Liver (tissue), 9 donors: ENCODE results near the gene TOGARAM2. TPM values are rescaled to one million over a fixed set of nuclear protein-coding genes. Genes with fewer than 3 reads are reported as not detected.

Experiments used
- DNase-seq: peaks from one replicate; pipeline ENCODE4 v3.0.0-alpha.2; 2017; ENCODE audit warnings: low spot score
- H3K27ac ChIP-seq, 2 donors: one replicate each; pipeline ENCODE4 v1.7.0; 2013; ENCODE audit warnings: inconsistent platforms in 2 of 2, low read length in 2 of 2, control low read depth in 1 of 2, low read depth in 1 of 2, mild to moderate bottlenecking in 1 of 2
- H3K27me3 ChIP-seq, 4 donors: one replicate each; pipeline versions ENCODE4 v1.6.1 to v1.7.0; 2013; ENCODE audit warnings: low read length in 3 of 4, inconsistent platforms in 1 of 4, mild to moderate bottlenecking in 1 of 4, moderate library complexity in 1 of 4; ENCODE audit not compliant: control insufficient read depth in 4 of 4, insufficient read depth in 4 of 4
- H3K36me3 ChIP-seq, 4 donors: one replicate each; pipeline versions ENCODE4 v1.6.1 to v1.7.0; 2013; ENCODE audit warnings: low read length in 3 of 4, mild to moderate bottlenecking in 3 of 4, low read depth in 1 of 4, moderate library complexity in 1 of 4; ENCODE audit not compliant: control insufficient read depth in 4 of 4, insufficient read depth in 3 of 4
- H3K4me1 ChIP-seq, 4 donors: one replicate each; pipeline versions ENCODE4 v1.6.1 to v1.7.0; 2013; ENCODE audit warnings: low read length in 3 of 4, mild to moderate bottlenecking in 3 of 4, moderate library complexity in 1 of 4; ENCODE audit not compliant: control insufficient read depth in 4 of 4, insufficient read depth in 4 of 4
- H3K4me3 ChIP-seq, 3 donors: one replicate each; pipeline versions ENCODE4 v1.6.1 to v1.7.0; 2013; ENCODE audit warnings: low read length in 3 of 3, control low read depth in 1 of 3, low read depth in 1 of 3, mild to moderate bottlenecking in 1 of 3
- H3K9ac ChIP-seq, 2 donors: one replicate each; pipeline ENCODE4 v1.7.0; 2013; ENCODE audit warnings: low read length in 2 of 2, mild to moderate bottlenecking in 2 of 2, moderate library complexity in 2 of 2, control low read depth in 1 of 2, low read depth in 1 of 2
- H3K9me3 ChIP-seq, 4 donors: one replicate each; pipeline versions ENCODE4 v1.6.1 to v1.7.0; 2013; ENCODE audit warnings: low read length in 3 of 4; ENCODE audit not compliant: control insufficient read depth in 4 of 4
- ATF3 ChIP-seq: IDR thresholded peaks from 2 replicates; pipeline ENCODE4 v1.6.1; 2016; ENCODE audit warnings: antibody characterized with exemption
- CTCF ChIP-seq: fragments of 150-350 bp; IDR thresholded peaks from 2 replicates; pipeline ENCODE4 v1.5.1; 2017; ENCODE audit warnings: improper control_type of control experiment, low read depth, low read length; ENCODE audit not compliant: missing input control
- EGR1 ChIP-seq, 2 donors: IDR thresholded peaks; 2 replicates each; pipeline ENCODE4 v1.6.1; 2016 to 2018; ENCODE audit warnings: antibody characterized with exemption in 2 of 2, low read depth in 2 of 2
- FOXA2 ChIP-seq: IDR thresholded peaks from 2 replicates; pipeline ENCODE4 v1.6.1; 2016; ENCODE audit warnings: antibody characterized with exemption
- HNF4A ChIP-seq, 2 donors: conservative IDR thresholded peaks; 2 replicates each; pipeline ENCODE4 v1.6.1; 2016; ENCODE audit warnings: antibody characterized with exemption in 2 of 2, mild to moderate bottlenecking in 2 of 2
- HNF4G ChIP-seq: IDR thresholded peaks from 2 replicates; pipeline ENCODE4 v1.6.1; 2016; ENCODE audit warnings: antibody characterized with exemption
- JUND ChIP-seq, 2 donors: IDR thresholded peaks; 2 replicates each; pipeline ENCODE4 v1.6.1; 2016; ENCODE audit warnings: antibody characterized with exemption in 2 of 2
- NR2F2 ChIP-seq: IDR thresholded peaks from 2 replicates; pipeline ENCODE4 v1.6.1; 2016; ENCODE audit warnings: antibody characterized with exemption
- REST ChIP-seq: IDR thresholded peaks from 2 replicates; pipeline ENCODE4 v1.6.1; 2016; ENCODE audit warnings: antibody characterized with exemption, mild to moderate bottlenecking
- RXRA ChIP-seq, 2 donors: IDR thresholded peaks; 2 replicates each; pipeline ENCODE4 v1.6.1; 2017 to 2018; ENCODE audit warnings: antibody characterized with exemption in 2 of 2, mild to moderate bottlenecking in 1 of 2
- SP1 ChIP-seq: IDR thresholded peaks from 2 replicates; pipeline ENCODE4 v1.6.1; 2018; ENCODE audit warnings: antibody characterized with exemption, mild to moderate bottlenecking
- TAF1 ChIP-seq: conservative IDR thresholded peaks from 2 replicates; pipeline ENCODE4 v1.6.1; 2016; ENCODE audit warnings: antibody characterized with exemption, mild to moderate bottlenecking
- YY1 ChIP-seq: IDR thresholded peaks from 2 replicates; pipeline ENCODE4 v1.6.1; 2016; ENCODE audit warnings: antibody characterized with exemption, mild to moderate bottlenecking
- ZBTB33 ChIP-seq: IDR thresholded peaks from 2 replicates; pipeline ENCODE4 v1.6.1; 2016; ENCODE audit warnings: antibody characterized with exemption
- WGBS: extraction: QIAGEN DNeasy Blood & Tissue Kit; methylation state at CpG from one replicate; pipeline ENCODE4 v1.1.7; 2013; 5-methylcytosine and 5-hydroxymethylcytosine counted together
- polyA plus RNA-seq, 2 donors: library from polyadenylated mRNA; stranded (reverse) in 1 of 2; unstranded in 1 of 2; fragments of 200-250 nt in 1 of 2; fragments of >200 nt in 1 of 2; fragmentation: Nextera tagmentation in 1 of 2; extraction: Ambion mirVana in 1 of 2; gene quantifications; one replicate each; pipeline versions ENCODE4 v1.2.1 to v1.2.3, GENCODE V29; 2013 to 2015
- total RNA-seq, 2 donors: library from RNA; depleted of rRNA; stranded (reverse); fragments of >200 nt; gene quantifications; one replicate each; pipeline ENCODE4 v1.2.3, GENCODE V29; 2014
- donor health status: healthy.
- donor health status: healthy.
- donor health status: healthy.
- donor health status: healthy.
- donor health status: healthy.

Gene TOGARAM2
- total and polyA plus RNA-seq, 4 donors: 0.15 to 0.42 (median 0.19) TPM; not detected in 1

- WGBS: 94% methylated on average over 9 of the region's 9 CpGs
- no peaks in the 10 kb centered on the region for H3K4me1 ChIP-seq
- TF ChIP-seq REST: no peak
- TF ChIP-seq RXRA (IDR thresholded peaks at IDR 0.05): no peak
- TF ChIP-seq ATF3: no peak
- no peak for TF ChIP-seq HNF4A (conservative IDR thresholded peaks at IDR 0.05)
- no peak for TF ChIP-seq TAF1
- no peak for TF ChIP-seq ZBTB33
- TF ChIP-seq SP1: no peak
- no peak for TF ChIP-seq FOXA2
- TF ChIP-seq JUND (IDR thresholded peaks at IDR 0.05): no peak
- no peak for TF ChIP-seq NR2F2
Observed at GRCh38 chr2:29041161-29041660, 60.1 kb downstream of the TOGARAM2 start.

GRCh38 chr2:29042561-29043075, 61.5 kb downstream of the TOGARAM2 start:
- WGBS: 79% methylated on average over 9 of the region's 9 CpGs
- H3K4me1 ChIP-seq: no peaks in the 10 kb centered on the region
- H3K27me3 ChIP-seq: no peaks in the 10 kb centered on the region

More at GRCh38 chr2:29041161-29041660, 60.1 kb downstream of the TOGARAM2 start:
- H3K36me3 ChIP-seq: no peaks in the 10 kb centered on the region
- no peaks in the 10 kb centered on the region for H3K9me3 ChIP-seq
- no peak overlapping the region for H3K4me3 ChIP-seq
- H3K27me3 ChIP-seq: no peaks in the 10 kb centered on the region
- H3K27ac ChIP-seq: no peak overlapping the region
- no peak overlapping the region for H3K9ac ChIP-seq
- no peak for DNase-seq

More at GRCh38 chr2:29042561-29043075, 61.5 kb downstream of the TOGARAM2 start:
- Histone ChIP-seq H3K9me3 (no peaks in the 10 kb centered on the region), H3K27ac (no peak overlapping the region), H3K36me3 (no peaks in the 10 kb centered on the region), H3K9ac (no peak overlapping the region), H3K4me3 (no peak overlapping the region)
- TF ChIP-seq HNF4A (conservative IDR thresholded peaks at IDR 0.05): no peak
- TF ChIP-seq SP1: no peak
- TF ChIP-seq EGR1 (IDR thresholded peaks at IDR 0.05; ENCODE audit: low read depth in 2 of 2): no peak
- no peak for TF ChIP-seq FOXA2
- no peak for TF ChIP-seq HNF4G
- no peak for TF ChIP-seq YY1
- no peak for TF ChIP-seq CTCF
- no peak for DNase-seq
